ENCODE results near the gene RASEF.
"Not testable (repeated sequence)": the region's sequence is repeated elsewhere in the genome, so short reads cannot be mapped to it uniquely, and the experiment has no call there.

RASEF gene

GRCh38 chr9:83062651-83063527 is at the start of gene RASEF:
Gene RASEF, minus strand, starts transcription at chr9:83063142. Its CDS starts 275 bp downstream, at chr9:83062867.
- no peak for TF ChIP-seq ZFX (IDR thresholded peaks at IDR 0.05; ENCODE audit: borderline replicate concordance)
- TF ChIP-seq, protein P1, sequence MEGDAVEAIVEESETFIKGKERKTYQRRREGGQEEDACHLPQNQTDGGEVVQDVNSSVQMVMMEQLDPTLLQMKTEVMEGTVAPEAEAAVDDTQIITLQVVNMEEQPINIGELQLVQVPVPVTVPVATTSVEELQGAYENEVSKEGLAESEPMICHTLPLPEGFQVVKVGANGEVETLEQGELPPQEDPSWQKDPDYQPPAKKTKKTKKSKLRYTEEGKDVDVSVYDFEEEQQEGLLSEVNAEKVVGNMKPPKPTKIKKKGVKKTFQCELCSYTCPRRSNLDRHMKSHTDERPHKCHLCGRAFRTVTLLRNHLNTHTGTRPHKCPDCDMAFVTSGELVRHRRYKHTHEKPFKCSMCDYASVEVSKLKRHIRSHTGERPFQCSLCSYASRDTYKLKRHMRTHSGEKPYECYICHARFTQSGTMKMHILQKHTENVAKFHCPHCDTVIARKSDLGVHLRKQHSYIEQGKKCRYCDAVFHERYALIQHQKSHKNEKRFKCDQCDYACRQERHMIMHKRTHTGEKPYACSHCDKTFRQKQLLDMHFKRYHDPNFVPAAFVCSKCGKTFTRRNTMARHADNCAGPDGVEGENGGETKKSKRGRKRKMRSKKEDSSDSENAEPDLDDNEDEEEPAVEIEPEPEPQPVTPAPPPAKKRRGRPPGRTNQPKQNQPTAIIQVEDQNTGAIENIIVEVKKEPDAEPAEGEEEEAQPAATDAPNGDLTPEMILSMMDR (IDR thresholded peaks at IDR 0.05): peak; percentile 58
- H3K27ac ChIP-seq: peak within 1 kb of the TSS; percentile 67

DNA sequence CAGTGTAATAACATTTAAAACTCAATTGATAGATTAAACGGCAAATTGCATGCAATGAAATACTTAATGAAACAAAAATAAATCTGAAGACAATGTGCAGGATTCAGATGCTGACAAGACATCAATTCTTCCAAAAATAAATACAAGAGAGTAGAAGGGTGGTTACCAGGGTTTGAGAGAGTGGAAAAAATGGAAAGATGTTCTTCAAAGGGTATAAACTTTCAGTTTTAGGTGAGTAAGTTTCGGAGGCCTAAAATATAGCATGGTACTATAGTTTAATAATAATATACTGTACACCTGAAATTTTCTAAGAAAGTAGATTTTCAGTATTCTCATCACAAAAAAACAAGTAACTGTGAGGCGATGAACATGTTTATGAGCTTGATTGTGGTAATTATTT is 48.2 kb upstream of the RASEF start:
- TF ChIP-seq, protein P1 (IDR thresholded peaks at IDR 0.05): no peak
- TF ChIP-seq ZFX (IDR thresholded peaks at IDR 0.05; ENCODE audit: borderline replicate concordance): no peak

DNA sequence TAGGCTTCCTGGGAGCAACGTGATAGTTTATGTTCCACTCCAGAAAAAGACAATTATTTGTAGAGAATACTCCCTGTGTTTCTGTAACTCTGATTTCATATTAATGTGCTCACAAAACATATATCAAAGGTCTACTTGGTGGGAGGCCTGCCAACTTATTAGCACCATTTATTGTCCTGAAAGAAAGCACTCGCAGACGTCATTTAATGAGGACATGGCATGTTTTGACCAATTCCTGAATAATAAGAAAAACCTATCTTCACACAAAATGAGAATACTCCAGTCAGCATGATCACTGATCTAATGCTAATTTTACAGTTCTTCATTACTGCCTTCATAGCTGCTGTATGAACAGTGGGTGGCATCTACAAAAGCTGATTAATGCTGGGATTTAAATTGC is 46.4 kb upstream of the RASEF start:
- H3K27ac ChIP-seq: no peak overlapping the region
- TF ChIP-seq ZFX (IDR thresholded peaks at IDR 0.05; ENCODE audit: borderline replicate concordance): no peak
- TF ChIP-seq, protein P1 (IDR thresholded peaks at IDR 0.05): no peak

More for the DNA sequence above, 48.2 kb upstream of the RASEF start:
- H3K27ac ChIP-seq: no peak overlapping the region

GRCh38 chr9:83108208-83108607 is 45.3 kb upstream of the RASEF start:
- H3K27ac ChIP-seq: no peak overlapping the region
- TF ChIP-seq, protein P1 (IDR thresholded peaks at IDR 0.05): no peak
- TF ChIP-seq ZFX (IDR thresholded peaks at IDR 0.05; ENCODE audit: borderline replicate concordance): no peak

DNA sequence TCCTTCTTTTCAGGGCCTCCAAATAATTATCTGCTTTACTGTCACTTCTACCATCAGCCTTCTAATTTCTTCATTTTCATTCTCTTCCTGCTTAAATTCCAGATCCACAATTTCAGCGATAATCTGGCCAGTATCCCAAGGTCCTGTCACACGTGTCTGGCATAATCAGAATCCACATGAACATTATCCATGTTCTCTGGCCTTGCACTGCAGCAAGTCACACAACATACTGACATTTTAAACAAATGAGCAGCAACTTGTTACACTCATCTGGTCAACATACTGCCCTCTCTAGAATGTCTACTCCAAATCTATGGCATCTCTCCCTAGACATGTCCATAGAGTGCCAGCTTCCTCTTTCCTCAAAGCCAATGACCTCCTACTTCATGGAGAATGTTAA is 43.8 kb upstream of the RASEF start:
- TF ChIP-seq, protein P1 (IDR thresholded peaks at IDR 0.05): no peak
- no peak for TF ChIP-seq ZFX (IDR thresholded peaks at IDR 0.05; ENCODE audit: borderline replicate concordance)
- H3K27ac ChIP-seq: no peak overlapping the region

DNA sequence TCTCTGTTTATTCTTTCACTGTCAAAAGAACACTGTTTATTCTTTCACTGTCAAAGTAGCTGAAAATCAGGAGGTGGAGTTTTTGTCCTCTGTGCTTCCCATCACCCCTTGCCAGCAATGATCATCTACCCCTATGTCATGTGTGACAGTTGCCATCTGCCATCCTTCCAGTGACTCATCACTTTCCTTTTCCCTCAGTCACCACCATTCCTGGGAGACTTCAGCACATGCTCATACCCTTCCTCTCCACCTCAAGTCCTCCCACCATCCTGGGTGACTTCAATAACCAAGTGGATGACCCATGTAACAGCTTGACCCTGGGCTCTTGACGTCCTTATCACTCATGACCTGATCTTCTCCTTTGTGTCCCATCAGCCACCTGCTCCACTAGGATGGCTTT is 43.3 kb upstream of the RASEF start:
- H3K27ac ChIP-seq: no peak overlapping the region
- TF ChIP-seq, protein P1 (IDR thresholded peaks at IDR 0.05): no peak
- TF ChIP-seq ZFX (IDR thresholded peaks at IDR 0.05; ENCODE audit: borderline replicate concordance): no peak

GRCh38 chr9:83097633-83098032 is 34.7 kb upstream of the RASEF start:
- TF ChIP-seq ZFX (IDR thresholded peaks at IDR 0.05; ENCODE audit: borderline replicate concordance): no peak
- TF ChIP-seq, protein P1 (IDR thresholded peaks at IDR 0.05): no peak
- H3K27ac ChIP-seq: no peak overlapping the region

DNA sequence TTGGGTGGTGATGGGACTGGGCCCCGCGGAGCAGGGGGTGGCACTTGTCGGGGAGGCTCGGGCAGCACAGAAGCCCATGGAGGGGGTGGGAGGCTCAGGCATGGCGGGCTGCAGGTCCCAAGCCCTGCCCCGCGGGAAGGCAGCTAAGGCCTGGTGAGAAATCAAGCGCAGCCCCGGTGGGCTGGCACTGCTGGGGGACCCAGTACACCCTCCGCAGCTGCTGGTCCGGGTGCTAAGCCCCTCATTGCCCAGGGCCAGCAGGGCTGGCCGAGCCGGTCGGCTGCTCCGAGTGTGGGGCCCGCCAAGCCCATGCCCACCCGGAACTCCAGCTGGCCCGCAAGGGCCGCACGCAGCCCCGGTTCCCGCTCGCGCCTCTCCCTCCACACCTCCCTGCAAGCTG is 30.4 kb upstream of the RASEF start:
- H3K27ac ChIP-seq: not testable (repeated sequence)

All from 22Rv1 (cell line).